RKO (cell line): ENCODE measurements around the gene TUBA4A.

Experiments used
- DNase-seq: peaks from one replicate; pipeline ENCODE4 v3.0.0-alpha.2; 2016; ENCODE audit warnings: low spot score

TUBA4A gene

DNA sequence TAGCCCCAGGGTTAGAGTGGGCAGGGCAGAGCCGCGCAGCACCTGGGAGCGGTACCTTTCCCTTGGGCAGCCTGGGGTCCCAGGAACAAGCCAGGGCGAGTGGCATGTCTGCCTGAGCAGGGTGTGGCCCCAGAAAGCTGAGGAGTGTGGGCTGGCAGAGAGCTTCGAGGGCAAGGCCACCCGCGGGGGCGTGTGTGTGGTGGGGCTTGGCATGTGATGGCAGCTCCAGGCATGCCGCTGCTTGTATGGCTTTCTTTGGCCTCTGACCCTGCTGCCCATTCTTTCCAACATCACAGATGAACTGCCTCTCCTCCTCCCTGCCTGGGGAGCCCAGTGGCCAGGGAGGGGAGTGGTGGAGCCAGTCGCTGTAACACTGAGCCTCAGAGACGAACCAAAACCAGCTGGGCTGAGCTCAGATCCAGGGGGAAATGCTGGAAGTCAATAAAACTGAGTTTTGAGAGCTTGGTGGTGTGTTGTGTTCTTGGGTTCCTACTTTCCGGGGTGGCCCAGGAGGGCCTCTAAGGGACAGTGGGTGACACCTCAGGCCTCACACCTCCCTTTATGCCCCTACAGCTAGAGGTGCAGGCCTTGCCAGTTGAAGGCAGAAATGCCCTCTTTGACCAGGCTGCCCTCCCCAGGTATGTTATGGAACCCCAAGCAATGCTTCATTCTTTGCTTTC, 32.9 kb upstream of the TUBA4A start:
- DNase-seq: no peak

DNA sequence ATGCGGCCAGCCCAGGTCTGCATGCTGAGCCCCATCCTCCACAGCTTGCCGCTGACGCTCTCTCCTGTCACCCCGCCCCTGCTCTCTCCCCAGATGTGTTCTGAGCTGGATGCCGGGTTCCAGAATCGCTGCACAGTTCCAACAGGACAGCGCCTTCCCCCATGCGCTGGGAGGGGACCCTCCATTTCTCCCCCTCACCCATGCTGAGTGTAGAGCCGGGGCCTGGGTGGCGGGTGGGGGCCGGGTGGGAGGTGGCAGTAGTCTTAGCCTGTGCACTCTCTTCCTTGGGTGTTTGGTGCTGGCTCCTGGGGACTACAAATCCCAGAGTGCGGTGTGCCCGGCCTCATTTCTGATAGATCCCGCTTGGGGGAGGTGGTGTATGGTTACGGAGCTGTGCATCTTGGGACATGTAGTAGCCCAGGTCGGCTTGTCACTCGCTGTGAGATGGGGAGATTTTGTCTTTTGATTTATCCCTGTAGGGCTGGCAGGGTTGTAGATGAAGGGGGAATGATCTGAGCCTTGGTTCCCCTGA, 32.2 kb upstream of the TUBA4A start:
- no peak for DNase-seq

DNA sequence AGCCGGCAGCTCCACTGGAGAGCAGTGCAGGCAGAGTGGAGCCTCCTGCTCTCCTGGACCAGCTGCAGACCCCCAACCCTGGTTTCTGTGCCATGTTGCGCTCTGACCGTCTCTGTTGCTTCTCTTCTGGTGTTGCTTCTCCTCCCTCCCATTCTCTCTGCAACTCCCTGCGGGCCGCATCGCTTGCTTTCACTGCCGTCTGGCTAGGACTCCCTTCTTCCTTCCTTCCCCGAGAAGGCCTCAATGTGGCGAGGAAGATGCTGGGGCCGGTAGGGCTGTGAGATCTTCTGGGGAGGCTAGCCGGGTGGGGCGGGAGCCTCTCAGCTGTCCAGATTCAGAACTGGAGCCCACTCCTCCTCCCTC, 31.6 kb upstream of the TUBA4A start:
- DNase-seq: no peak

DNA sequence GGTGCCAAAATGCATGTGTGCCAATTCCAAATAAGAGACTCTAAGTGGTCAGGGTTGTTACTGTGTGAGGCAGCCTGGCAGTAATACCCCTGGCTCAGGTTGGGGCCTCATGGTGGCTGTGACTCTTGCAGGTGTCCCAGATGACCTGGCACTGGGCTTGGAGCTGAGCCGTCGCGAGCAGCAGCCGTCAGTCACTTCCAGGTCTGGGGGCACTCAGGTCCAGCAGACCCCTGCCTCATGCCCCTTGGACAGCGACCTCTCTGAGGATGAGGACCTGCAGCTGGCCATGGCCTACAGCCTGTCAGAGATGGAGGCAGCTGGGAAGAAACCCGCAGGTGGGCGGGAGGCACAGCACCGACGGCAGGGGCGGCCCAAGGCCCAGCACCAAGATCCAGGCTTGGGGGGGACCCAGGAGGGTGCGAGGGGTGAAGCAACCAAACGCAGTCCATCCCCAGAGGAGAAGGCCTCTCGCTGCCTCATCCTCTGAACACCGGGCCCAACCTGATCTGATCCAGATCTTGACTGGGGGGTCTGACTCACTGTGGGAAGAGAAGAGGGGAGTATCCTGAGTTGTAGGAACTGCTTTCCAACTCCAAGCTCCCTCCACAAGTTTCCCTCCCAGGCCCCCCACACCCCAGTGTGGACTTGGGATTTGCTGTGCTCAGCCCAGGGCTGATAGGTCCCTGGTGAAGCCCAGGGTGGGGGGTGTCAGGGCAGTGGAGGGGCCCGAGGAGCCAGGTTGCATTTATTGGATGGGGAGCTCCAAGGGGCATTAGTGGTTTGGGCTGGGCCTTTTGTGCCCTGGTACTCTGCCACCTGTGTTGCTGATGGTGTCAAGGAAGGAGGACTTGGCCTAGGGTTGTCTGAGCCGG, 31.0 kb upstream of the TUBA4A start:
- DNase-seq: no peak

DNA sequence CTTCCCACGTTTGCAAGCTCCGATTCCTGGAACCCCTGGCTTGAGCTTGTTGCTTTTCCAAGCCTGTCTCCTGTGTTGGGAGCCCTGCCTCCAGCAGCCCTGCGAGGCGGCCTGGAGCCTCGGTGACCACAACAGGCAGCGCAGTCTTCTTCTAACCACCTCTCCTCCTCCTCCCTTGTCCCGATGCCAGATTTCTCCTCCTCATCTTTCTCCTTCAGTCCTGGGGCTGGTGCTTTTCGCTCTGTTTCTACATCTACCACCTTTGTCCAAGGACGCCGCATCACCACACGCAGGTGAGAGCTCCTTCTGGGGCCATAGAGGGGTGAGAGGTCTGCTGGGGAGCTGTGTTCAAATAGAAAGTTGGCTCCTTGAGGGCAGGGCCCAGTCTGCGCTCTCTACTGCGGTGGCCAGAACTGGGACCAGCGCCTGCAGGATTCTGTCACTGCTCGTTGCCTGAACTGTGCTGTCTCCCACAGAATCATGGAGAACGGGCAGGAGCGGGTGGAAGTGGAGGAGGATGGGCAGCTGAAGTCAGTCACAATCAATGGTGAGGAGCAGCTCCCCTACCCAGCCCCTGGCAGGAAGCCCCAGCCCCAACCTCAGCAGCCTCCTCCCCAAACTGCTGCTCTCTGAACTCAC, 29.3 kb upstream of the TUBA4A start:
- DNase-seq: no peak

DNA sequence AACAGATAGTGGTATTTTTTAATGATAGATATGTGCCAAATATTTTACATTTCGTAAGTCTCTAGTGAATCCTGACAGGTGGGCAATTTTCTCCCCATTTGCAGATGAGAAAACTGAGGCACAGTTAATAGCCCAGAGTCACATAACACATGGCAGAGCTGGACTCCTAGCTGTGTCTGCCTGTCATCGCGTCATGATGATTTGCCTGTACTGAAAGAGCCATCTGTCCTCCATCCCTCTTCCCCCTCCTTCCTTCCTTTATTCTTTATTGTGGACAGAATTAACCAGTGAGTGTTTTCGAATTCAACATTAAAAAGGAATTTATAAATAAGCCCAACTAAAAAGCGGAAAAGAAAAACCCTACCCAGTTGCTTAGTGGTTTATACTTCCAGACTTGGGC, 28.7 kb upstream of the TUBA4A start:
- no peak for DNase-seq

DNA sequence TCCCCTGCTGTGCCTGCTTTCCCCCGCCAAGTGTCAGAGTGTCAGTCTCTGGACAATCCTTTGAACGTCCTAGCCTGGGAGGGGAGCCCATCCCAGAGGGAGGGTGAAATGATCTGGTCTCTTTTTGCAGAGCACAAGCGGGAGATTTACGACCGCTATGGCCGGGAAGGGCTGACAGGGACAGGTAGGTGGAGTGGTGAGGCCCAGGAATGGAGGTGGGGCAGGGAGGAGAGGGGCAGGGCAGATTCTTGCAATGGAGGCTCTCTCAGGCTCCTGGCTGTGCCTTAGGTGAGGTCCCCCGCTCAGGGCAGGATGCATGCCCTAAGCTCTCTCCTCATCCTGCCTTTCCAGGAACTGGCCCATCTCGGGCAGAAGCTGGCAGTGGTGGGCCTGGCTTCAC, 27.9 kb upstream of the TUBA4A start:
- DNase-seq: no peak

DNA sequence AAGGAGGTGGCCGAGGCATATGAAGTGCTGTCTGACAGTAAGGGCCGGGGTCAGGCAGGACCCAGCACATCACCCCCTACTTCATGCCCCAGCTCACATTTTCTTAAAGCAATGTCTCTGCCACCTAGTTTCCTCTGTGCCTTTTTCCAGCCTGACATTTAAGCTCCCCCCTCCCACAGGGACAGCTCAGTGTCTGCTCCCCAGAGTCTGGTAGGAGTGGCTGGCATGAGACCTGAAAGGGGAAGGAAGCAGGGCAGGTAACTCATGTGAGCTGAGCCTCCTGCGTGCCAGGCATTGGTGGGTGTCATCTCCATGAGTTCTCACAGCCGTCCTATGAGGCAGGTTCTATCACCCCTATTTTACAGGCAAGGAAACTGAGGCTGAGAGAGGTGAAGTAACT, 26.9 kb upstream of the TUBA4A start:
- no peak for DNase-seq

DNA sequence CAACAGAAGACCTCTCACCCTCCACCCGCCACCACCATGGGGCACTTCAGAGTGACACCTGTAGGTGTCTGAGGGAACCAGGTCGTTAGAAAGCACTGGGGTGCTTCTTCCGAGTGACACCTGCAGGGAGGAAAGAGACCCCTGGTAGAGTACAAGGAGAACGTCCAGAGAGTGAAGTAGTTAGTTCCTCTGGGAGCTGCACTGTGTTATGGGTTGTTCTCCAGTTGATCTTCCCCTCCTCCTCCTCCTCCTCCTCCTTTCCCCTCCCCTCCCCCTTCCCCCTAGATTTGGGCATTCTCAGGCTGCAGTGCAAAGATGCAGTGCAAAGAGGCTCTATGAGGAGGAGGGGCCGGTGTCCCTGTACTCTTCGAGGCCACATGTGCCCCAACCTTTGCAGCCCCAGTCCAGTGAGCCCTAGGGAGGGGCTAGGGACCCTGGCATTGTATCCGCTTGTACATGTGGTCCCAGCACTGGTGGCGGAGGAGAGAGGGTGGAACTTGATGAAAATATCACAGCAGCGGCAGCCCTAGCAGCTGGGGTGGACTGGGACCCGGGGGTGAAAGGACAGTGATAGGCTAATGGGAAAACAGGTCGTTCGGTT, 26.3 kb upstream of the TUBA4A start:
- DNase-seq: no peak

DNA sequence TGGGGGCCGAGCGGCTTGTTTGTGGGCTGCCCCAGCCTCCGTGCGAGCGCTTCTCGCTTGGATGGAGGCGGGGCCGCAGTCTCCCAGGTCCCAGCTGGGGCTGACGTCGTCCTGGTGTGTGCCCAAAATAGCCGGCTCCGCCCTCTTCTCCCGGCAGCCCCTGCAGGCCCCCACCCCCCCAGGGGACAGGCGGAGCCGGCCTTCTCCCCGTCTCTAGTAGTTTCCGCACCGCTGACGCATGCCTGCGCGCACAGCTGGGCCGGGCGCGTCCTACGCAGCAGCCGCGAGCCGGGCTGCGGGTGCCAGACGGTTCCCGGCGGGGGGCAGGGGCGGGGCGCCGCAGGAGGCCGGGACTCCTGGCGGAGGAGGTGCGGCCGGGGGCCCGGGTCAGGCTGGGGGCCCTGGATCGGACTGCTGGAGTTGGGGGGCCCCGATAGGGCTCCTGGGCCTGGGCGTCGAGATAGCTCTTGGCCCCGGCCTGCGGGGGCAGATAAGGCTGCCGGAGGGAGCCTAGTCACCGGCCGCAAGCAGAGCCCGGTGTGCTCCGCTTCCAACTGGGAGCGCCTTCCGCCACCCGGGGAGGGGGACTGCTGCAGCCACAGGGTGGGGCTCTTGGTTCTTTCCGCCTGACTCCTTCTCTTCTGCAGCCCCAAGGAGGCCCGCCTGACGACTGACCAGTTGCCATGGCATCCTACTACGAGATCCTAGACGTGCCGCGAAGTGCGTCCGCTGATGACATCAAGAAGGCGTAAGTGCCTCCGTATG, 25.6 kb upstream of the TUBA4A start, which contains the start of gene DNAJB2:
Gene DNAJB2 (plus strand): TSS at position 216 of the 765 bp plus-strand sequence. CDS start 468 bp downstream, at position 684.
- DNase-seq: peak; percentile 98

DNA sequence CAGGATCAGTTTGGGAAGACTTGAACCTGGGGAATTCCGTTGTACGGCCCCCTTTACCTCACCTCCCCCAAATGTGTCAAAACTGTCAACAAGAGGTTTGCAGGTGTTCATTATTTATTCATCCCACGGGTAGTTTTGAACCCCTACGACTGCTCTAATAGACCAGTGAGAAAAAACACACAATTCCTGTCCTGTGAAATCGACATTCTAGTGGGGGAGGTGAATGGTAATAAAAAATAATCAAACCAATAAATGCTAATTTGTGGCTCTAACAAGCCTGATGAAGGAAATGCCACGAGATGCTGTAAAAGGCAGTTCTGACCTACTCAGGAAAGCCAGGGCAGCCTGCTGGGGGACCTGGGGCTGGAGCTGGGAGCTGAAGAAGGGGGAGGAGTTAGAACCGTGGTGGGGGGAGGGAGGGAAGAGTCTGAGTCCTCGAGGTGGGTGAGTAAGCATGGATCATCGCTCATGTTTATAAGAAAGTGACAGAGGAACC, 25.0 kb upstream of the TUBA4A start:
- no peak for DNase-seq

DNA sequence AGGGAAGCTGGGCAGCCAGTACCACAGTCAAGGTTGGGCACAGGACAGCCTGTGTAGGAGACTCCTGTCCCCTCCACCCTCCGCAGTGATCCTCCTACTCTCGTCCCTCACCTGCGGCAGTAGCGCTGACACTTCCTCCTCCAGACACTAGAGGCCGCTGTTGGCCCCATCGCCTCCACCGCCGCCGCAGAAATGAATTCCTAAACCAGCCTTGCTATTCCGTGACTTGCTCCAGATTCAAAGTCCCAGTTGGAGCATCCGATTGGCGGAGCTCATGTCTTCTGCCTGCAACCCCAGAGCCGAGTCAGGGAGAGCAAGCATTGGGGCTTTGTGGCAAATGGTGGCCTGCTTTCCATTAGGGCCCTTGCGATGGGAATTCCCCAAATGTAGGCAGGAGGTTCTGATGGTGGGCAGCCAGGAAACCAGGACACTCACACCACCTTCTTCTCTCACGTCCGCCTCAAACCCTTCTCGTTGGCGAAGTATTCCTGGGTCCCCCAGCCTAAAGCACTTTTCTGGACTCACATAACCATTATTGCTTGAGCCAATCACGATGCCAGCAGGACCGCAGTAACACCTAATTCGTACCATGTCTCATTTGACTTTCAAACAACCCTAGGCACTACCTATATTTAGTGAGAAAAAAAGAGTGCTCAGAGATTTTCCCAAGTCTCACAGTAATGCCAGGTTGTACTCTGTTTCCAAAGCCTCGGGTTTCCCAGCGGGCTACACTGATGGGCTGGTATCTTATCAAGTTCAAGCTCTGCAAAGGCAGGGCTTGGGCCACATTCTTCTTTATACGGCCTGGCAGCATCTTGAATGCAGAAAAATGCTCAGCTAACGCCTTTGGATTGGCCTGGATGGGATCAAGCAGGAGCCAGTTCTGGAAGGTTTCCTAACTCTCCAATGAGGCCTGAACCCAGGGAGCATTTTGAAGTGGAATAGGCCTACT, 24.3 kb upstream of the TUBA4A start:
- peak; percentile 82 for DNase-seq

DNA sequence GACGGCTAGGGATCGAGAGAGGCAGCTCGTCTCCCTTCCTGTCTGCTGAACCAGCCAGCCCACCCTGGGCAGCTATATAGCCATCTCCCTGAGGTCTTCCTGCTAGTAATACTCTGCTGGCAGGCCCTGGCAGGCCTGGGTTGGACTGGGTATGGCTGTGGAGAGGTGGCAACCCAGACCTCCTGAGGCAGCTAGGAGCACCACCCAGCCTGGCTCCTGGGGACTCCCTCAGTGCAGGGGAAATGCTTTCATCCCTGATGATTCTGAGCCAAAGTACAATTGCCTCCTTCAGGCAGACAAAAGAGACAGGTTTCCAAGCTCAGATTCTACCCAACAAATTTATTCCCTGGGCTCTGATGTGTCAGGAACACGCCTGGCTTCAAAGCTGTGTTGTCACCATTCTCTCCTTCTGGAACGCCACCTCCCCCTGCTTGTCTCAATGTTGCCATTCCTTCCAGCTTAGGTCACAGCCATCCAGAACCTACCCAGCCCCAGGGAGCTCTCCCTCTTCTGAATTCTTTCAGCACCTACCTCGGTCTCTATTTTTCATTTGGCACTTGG, 20.7 kb upstream of the TUBA4A start:
- peak; percentile 55 for DNase-seq

DNA sequence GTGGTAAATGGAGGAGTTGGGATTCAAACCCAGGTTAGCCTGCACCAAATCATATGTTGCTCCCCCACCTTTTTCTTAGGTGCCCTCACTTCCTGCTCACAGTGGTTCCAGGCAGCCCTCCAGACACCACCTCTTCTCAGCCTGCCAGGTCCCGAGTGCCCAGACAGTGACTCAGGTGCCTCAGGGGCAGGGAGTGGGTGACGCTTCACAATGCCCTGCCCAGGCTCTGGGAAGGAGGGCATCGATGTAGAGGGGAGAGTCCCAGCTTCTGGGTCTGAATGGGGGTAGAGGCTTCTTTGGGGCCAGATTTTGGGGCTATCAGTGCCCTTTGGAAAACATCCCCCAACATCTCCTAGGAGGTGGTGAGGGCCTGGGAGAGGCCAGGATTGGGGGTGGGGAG, 20.2 kb upstream of the TUBA4A start:
- DNase-seq: no peak

DNA sequence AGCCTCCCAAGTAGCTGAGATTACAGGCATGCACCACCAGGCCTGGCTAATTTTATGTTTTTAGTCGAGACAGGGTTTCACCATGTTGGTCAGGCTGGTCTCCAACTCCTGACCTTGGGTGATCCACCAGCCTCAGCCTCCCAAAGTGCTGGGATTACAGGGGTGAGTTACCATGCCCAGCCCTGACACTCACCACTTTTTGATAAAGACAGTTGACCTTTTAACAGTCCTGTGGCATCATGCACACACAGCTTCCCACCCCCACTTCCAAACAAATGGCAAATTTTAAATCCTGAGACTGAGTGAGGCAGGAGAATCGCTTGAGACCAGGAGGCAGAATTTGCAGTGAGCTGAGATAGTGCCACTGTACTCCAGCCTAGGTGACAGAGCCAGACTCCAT, 19.3 kb upstream of the TUBA4A start:
- no peak for DNase-seq

DNA sequence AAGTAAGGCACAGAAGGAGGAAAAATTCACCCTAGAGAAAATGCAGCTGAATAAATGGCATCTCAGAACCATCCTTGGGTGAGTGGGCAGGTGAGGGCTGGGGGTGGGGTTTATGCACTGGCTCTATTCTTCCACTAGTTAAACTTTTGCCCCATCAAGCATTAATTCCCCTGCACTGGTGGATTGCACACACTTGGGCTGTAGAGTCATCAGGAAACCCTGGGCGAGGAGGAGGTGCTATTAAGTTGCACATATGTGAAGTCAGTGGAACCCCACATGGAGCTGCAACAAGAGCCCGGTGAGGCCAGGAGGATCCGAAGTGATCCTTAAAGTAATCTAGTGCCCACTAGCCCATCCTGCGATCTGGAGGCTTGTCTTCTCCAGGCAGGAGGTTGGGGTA, 18.6 kb upstream of the TUBA4A start:
- DNase-seq: no peak

DNA sequence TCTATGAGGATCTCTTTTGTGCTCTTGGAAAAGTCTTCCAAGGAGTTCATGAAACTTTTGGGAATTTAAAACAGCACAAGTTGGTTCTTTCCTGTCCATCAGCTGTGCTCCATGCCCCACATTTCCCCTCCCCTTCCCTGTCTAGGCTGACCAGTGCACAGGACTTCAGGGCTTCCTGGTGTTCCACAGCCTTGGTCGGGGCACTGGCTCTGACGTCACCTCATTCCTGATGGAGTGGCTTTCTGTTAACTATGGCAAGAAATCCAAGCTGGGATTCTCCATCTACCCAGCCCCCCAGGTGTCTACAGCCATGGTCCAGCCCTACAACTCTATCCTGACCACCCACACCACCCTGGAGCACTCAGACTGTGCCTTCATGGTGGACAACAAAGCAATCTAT, 17.3 kb upstream of the TUBA4A start:
- DNase-seq: no peak

DNA sequence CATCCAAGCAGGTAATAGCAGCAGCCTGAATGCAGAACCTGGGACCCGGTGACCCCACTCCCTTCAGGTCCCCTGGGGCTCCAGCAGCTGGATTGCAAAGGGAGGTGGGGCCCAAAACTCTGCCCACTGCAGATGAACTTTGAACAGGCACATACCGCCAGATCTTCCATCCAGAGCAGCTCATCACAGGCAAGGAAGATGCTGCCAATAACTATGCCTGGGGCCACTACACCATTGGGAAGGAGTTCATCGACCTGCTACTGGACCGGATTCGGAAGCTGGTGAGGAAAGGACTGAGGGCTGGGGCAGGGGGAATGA, 16.3 kb upstream of the TUBA4A start:
- no peak for DNase-seq

DNA sequence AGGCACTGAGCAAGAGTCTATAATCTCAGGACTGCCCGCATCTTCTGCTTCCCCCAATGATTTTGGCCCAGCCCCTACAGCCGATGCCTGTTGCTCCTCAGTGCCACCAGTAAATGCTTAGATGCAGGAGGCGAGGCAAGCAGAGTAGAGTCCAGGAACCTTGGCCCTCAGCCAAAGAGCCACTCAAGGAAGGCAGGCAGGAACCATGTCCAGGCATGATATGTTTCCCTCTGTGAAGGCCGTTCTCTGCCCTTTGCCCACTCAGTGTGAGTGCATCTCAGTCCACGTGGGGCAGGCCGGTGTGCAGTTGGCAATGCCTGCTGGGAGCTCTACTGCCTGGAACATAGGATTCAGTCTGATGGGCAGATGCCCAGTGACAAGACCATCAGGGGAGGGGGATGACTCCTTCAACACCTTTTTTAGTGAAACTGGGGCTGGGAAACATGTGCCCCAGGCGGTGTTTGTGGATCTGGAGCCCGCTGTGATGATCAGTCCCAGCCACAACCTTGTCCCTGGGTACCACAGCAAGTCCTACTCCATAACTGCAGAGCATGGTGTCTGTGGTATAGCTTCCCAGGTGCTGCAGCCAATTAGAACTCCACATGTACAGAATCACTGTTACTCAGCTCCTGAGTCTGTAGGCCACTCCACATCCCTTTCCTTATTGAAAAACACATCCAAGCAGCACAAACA, 15.8 kb upstream of the TUBA4A start:
- no peak for DNase-seq

DNA sequence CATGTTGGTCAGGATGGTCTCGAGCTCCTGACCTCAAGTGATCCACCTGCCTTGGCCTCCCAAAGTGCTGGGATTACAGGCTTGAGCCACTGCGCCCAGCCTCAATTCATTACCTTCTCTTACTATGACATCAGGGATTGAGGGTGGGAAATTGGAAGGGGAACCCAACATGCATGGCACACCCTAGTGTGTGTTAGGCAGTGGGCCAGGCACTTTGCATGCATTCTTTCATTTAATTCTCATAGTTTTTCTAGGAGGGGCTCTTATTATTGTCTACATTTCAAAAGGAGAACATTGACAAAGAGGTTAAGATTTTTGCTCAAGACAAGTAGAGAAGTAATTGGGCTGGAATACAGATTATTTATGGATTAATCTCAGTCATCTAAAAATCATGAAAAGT, 14.6 kb upstream of the TUBA4A start:
- no peak for DNase-seq
